Fibroblast of skin of left biceps (primary cell): ENCODE measurements around the gene ASIP.
"Not testable (repeated sequence)": the region's sequence is repeated elsewhere in the genome, so short reads cannot be mapped to it uniquely, and the experiment has no call there.

Experiments
- DNase-seq, 2 experiments: peaks; one replicate each; pipeline ENCODE4 v3.0.0-alpha.2; 2013; ENCODE audit warnings: low read depth in 2 of 2

The ASIP gene, protein sequence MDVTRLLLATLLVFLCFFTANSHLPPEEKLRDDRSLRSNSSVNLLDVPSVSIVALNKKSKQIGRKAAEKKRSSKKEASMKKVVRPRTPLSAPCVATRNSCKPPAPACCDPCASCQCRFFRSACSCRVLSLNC

DNA sequence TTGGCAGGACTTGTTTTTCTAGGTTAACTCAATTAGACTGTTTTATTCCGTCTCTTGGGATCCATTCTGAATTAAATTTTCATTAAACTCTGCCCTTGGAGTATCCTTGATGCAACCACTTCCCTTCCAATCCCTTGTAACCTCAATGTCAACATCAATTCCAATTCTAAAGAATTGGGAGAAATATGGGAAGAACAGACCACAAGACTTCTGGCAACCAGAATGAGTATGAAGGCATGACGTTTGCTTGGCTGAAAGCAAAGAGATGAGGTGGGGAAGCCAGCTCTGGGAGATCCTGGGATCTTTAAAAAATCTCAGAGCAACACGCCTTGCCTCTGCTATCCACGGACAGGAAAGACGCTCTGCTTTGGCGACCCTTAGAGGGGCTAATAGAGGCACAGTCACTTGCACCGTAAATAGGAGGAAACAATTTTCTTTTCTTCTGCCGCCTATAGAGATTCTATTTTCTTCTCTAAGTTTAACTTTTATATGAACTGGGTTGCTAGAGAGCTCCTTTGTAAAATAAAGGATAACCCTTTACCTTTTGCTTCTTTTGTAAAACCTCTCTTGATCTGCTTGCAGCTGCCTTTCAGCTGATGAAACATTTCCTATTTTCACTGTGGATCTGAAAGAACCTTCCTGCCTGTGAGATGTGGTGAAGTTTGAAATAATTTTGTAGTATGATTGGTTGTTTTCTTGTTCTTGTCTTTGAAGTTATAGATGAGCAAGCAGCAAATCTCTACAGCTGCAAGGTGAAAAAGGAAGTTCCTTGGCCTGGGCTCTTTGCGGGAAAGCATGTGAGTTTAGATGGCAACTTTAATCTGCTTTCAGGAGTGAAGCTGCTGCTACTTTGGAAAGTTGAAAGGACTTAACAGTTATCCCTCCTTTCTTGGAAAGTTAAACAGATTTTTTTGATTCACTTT, at the start of gene ASIP:
Gene ASIP (plus strand): TSS at position 731 of the 923 bp plus-strand sequence. CDS start 18,952 bp downstream, outside the sequence.
- peak in 1 of 2 experiments; percentile 60 for DNase-seq

DNA sequence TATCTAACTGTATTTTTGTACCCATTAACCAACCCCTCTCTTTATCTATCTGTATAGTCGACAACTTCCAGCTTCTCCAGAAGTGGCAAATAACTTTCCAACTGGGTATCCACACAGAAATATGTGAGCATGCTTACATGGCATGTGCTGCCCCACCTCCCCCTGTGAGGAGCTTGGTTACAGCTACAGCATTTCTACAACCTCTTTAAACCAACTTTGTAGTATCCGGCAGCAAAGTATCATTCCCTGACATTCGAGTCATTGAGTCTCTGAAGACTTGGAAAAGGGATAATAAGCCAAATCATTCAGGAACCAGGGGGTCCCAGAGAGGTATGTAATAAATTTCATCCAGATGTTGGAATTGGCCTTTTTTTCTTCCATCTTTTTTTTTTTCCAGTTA, 48.2 kb upstream of the ASIP start:
- DNase-seq = no peak

DNA sequence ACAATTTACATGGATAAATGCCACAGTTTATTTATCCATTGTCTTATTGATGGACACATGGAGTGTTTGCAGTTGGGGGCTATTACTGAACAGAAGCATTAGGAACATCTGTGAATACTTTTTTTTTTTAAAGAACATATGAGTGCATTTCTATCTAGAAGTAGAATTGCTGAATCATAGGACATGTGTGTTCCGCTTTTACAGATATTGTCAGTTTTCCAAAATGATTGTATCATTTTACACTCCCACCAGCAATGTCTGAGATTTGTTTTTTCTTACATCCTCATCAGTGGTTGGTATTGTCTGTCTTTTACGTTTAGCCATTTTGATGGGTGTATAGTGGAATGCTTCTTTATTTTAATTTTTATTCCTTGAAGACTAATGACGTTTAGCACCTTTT, 42.0 kb upstream of the ASIP start:
- no peak for DNase-seq

DNA sequence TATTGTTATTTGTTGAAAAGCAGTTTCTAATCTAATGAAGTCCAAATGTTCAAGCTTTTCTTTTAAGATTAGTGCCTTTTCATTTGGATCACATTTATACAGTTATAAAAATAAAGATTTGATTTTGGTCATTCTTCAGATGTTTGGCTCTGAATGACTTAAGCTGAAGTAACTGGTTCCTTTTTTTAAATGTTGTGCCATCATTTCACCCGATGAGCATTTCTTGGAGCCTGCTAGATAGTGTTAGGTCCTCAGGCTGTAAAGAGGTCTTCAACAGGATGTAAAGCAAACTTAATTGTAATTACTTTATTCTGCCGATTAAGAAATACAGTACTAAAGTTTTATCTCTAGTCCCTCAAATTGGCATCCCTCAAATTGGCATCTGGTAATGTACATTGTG, 41.2 kb upstream of the ASIP start:
- no peak for DNase-seq

DNA sequence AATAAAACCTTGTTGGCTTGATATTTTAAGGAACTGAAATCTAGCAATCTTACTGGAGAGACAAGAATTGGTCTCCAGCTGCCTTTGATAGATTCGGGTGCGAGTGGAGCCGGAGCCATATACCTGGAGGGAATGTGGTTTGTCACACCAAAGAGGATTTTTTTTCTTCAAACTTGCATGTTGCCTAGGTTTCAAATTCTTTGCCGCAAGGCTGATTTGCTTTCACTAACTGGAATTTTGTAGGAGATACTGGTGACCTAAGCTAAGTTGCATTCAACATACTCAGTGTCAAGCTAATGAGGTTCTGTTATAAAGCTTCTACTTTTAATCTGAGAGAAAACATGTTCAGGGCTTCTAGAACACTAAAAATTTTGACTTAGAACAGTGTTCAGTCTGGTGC, 39.7 kb upstream of the ASIP start:
- DNase-seq = no peak

DNA sequence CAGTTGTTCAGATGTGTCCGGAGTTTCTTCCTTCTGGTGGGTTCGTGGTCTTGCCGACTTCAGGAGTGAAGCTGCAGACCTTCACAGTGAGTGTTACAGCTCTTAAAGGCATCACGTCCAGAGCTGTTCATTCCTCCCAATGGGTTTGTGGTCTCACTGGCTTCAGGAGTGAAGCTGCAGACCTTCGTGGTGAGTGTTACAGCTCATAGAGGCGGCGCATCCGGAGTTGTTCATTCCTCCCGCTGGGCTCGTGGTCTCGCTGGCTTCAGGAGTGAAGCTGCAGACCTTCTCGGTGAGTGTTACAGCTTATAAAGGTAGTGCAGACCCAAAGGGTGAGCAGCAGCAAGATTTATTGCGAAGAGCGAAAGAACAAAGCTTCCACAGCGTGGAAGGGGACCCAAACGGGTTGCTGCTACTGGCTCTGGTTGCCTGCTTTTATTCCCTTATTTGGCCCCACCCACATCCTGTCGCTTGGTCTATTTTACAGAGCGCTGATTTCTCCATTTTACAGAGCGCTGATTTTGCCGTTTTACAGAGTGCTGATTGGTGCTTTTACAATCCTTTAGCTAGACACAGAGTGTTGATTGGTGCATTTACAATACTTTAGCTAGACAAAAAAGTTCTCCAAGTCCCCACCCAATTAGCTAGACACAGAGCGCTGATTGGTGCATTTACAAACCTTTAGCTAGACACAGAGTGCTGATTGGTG, 35.9 kb upstream of the ASIP start:
- not testable (repeated sequence) for DNase-seq

DNA sequence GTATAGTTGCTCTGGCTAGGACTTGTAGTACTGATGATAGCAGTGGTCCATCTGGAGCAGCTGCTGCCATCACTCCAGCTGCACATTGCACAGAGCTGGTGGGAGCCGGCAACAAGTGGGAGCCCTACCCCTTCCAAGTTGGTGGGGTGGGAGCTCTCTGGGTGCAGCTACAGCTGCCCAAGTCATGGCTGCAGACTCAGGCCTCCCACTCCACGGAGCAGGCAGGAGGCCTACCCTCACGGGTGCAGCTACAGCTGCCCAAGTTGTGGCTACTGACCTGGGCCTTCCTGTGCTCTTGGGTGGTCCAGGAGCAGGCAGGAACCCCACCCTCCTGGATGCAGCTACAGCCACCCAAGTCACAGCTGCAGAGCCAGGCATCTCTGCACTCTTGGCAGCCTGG, 32.1 kb upstream of the ASIP start:
- DNase-seq = no peak

DNA sequence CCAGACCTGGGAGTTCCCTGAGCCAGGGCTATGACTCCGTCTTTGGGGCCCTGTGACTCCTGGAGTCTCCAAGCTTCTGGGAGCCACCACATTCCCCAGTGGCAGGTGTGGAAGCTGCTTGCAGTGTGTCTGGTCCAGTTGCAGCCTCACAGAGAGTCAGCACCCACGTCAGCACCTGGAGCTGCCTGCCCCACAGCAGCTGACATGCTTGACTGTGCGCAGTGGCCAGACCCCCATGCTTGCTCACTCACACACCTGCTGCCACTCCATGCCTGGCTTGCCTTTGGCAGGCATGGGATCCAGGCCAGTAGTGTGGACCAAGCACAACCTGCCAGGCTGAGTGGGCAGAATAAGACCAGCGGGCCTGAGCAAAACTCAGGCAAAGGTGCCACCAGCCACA, 31.0 kb upstream of the ASIP start:
- no peak for DNase-seq

DNA sequence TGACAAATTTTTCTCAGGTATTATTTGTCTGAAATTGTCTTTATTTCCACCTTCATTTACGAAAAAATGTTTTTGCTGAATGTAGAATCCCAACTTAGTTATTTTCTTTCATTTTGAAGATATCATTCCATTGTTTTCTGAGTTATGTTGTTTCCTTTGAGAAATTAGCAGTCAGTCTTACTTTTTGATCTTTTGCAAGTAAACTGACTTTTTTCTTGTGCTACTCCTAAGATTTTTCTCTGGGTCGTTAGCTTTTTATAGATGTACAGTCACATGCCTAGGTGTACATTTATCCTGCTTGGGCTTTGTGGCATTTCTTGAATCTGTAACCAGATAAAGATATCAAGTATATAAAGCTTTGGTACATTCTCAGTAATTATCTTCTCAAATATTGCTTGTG, 29.6 kb upstream of the ASIP start:
- DNase-seq = no peak

DNA sequence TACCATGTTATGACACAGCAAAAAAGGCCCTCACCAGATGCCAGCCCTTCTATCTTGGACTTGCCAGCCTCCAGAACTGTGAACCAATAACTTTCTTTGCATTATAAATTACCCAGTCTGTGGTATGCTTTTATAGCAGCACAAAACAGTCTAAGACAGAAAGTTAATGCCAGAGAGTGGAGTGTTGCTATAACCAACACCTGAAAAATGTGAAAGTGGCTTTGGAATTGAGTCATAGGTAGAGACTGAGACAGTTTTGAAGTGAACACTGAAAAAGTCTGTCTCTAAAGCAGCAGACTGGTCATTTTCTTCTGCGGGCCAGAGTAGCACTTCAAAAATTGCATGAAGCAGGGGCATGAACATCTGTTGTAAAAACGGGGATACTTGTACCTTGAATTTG, 28.0 kb upstream of the ASIP start:
- no peak for DNase-seq

DNA sequence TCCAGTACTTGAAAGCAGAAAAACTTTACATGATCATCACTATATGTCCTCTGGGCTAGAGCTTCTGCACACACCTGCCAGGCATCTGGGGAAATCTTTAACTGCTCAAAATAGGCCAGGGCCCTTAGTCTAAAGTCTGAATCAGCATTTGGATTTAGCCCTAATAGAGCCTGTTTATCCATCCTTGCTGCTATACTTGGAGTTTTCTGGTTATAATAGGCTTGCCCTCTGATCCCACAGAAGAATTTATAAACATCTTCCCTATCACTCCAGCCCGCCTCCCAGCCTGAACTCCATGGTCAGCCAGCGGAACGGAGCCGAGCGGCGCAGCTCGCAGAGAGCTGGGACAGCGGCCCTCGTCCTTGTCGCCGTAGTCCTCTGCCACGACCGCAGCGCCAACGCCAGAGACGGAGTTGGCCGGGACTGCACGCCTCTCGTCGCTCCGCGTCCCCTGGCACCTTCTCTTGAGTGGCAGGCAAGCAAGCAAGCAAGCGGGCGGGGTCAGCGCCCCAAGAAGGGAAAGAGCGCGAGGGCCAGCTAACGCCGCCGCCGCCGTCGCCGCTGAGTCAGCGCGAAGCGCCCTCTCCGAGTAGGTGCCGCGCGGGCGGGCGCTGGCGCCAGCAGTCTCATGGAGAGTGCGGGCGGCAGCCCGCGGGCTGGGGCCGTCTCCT, 25.4 kb upstream of the ASIP start:
- DNase-seq = no peak

DNA sequence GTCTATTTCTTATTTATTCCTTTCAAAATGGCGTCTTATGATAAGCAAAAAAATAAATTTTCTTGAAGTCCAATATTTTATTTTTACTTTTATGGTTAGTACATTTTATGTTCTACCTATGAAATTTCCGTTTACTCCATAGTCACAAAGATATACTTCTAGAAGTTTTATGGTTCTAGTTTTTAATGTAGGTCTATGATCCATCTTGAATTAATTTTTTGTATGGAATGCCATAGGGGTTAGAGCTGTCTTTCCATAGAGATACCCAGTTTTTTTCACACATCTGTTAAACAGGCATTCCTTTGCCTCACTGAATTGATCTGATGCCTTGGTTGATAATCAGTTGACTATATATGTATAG, 24.9 kb upstream of the ASIP start:
- no peak for DNase-seq

DNA sequence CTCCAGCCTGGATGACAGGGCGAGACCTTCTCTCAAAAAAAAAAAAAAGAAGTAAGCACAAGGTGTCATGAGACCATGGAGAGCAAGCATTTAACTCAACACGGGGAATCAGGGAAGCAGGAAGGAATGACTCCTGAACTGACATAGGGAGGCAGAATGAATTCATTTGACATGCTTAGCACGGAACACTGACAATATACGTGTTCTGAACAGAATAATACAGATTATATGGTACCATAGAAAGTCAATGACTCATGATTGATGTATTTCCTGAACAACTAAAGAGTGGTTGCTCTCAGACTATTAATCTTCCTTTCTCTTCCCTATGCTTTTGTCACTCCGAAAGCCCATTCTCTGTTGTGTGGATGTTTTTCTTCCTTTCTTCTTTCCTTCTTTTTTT, 20.7 kb upstream of the ASIP start:
- peak; percentile 70 to 72 for DNase-seq

DNA sequence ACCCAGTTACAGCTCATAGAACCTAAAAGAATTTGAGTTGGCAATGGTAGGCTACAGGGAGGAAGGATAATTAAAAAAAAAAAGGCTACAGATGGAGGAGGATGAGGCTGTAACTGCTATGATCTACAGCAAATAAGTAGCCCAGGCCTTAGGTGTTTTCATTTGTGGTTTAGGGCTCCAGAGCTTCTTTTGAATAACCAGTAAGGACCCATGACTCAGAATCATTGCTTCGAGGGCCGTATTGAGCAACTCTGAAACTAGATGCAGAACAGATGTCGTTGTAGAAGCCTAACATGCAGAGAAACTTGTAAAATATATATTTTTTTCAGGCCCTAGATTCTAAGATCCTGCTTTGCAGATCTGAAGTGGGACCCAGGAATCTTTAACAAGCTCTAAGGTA, 19.0 kb upstream of the ASIP start:
- DNase-seq = peak; percentile 95

DNA sequence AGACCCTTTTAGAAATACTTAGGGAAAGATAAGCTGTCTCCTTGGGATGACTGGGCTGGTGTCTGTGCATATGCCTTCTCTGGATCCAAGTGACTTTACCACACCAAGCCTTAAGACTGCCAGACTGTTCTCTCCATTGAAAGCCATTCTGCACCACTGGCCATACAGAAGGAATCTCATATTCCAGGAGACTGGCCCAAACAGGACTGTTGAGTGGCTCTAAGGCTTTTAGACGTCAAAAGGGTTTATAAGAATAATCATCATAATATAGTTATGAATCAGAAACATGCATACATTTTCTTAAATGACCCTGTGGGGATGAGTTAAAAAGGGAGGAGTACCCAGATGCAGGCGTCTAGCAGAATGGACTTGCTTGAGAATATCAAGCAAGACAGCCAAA, 17.0 kb upstream of the ASIP start:
- DNase-seq = not testable (repeated sequence)

DNA sequence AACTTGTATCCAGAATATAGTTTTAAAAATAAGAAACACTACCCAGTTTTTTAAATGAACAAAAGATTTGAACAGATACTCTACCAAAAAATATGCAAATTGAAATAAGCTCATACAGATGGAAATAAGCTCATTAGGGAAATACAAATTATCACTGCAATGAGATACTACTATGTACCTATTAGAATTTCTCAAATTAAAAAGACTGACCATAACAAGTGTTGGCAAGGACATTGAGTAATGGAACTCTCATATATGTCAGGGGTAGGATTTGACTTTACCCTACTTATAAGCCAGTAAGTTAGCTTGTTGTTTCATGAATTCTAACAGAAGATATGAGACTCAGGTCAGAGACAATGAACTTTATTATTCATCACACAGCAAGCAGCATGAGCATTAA, 9.6 kb upstream of the ASIP start:
- DNase-seq = no peak

DNA sequence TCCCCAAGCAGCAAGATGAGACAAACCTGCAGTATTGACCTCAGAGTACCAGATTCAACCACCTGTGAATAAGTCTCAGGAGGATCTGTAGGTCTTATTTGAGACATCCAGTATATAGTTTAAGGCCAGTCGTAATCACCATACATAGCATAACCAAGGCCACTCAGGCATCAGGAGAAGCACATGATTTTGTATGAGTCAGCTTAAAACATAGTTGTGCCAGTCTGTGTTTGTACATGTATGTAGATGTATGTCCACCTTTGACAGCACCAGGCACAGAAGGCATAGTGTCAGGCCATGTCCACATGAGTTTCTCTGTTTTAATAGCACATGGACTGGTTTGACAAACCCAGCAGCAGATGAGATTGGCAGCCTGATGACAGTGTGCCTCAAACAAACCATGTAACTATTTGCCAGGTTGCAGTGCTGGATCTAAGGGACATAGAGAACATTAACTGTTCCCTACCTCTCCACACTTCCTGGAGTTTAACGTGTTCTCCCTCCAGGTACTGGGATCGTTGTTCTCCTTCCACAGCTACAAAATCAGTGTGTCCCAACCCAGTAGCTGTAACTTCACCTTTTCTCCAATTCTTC, 8.6 kb upstream of the ASIP start:
- DNase-seq = no peak

DNA sequence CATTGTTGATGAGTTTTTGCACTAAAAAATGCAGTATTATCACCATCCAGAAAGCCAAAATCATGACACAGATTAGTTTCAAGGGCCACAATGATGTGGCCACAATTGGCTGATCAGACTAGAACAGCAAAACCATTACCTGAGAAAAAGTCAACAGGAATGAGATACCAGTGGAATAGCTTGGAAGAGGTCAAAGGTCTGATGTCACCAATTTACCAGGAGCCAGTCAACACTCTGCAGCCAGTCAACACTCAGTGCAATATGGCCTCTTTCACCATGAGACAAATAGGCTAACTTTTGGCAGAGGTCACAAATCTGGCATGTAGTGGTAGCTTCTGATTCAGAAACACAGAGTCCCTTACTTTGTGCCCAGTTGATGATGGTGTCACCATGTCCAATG, 7.5 kb upstream of the ASIP start:
- DNase-seq = no peak

DNA sequence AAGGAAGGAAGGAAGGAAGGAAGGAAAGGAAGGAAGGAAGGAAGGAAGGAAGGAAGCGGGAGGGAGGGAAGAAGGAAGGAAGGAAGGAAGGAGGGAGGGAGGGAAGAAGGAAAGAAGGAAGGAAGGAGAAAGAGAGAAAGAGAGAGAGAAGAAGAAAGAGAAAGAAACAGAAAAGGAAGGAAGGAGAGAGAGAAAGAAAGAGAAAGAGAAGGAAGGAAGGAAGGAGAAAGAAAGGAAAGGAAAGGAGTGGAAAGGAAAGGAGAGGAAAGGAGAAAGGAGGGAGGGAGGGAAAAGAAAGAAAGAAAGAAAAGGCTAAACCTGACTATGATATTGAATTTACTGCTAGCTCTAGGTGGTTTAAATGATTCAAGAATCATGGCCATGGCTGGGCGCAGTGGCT, 5.3 kb upstream of the ASIP start:
- no peak for DNase-seq

DNA sequence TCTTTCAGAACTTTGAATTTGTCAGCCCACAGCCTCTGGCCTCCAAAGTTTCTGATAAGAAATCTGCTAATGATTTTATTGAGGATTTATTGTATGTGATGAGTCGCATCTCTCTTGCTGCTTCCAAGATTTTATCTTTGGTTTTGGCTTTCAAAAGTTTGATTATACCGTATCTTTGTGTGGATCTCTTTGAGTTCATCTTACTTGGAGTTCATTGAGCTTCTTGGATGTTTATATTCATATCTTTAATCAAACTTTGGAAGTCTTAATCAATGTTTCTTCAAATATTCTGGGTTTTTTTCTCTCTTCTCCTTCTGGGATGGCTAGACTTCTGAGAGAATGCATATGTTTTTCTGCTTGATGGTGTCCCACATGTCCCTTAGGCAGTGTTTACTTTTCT, 3.3 kb upstream of the ASIP start:
- DNase-seq = no peak

DNA sequence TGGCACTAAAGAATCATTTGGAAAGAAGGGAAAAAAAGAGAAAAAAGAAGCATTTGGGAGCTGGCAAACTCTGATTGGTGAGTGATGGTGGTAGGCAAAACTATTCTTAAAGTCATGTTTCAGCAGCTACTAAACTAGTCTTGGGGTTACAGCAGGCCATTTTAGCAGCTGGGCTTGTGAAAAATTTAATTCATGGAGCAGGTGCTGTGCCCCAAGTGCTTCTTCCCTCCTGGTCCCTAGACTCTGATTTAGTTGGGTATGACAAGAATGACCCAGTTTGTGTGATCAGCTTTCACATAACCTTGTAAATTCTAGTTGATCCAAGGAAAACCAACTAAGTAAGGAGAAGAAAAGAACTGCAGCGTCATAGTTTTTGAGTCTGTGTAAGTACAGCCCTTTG, 1.1 kb upstream of the ASIP start:
- no peak for DNase-seq

DNA sequence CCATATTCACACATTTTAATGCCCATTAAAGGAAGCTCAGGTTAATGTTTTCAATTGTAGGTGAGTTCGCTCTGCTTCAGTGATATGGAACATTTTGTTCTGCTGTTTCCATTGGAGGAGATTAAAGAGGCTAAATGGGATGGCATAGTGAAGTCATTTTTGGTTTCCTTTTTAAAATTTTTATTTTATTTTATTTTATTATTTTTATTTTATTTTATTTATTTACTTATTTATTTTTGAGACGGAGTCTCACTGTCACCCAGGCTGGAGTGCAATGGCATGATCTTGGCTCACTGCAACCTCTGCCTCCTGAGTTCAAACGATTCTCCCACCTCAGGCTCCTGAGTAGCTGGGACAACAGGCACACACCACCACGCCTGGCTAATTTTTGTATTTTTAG, 792 bp downstream of the ASIP start:
- not testable (repeated sequence) for DNase-seq
